Liver (tissue), 9 donors: ENCODE measurements around the gene SORCS2. TPM values are rescaled to one million over a fixed set of nuclear protein-coding genes. Genes with fewer than 3 reads are reported as not detected.

Experiments
- DNase-seq: peaks from one replicate; pipeline ENCODE4 v3.0.0-alpha.2; 2017; ENCODE audit warnings: low spot score
- H3K27ac ChIP-seq, 2 donors: one replicate each; pipeline ENCODE4 v1.7.0; 2013; ENCODE audit warnings: inconsistent platforms in 2 of 2, low read length in 2 of 2, control low read depth in 1 of 2, low read depth in 1 of 2, mild to moderate bottlenecking in 1 of 2
- H3K27me3 ChIP-seq, 4 donors: one replicate each; pipeline versions ENCODE4 v1.6.1 to v1.7.0; 2013; ENCODE audit warnings: low read length in 3 of 4, inconsistent platforms in 1 of 4, mild to moderate bottlenecking in 1 of 4, moderate library complexity in 1 of 4; ENCODE audit not compliant: control insufficient read depth in 4 of 4, insufficient read depth in 4 of 4
- H3K36me3 ChIP-seq, 4 donors: one replicate each; pipeline versions ENCODE4 v1.6.1 to v1.7.0; 2013; ENCODE audit warnings: low read length in 3 of 4, mild to moderate bottlenecking in 3 of 4, low read depth in 1 of 4, moderate library complexity in 1 of 4; ENCODE audit not compliant: control insufficient read depth in 4 of 4, insufficient read depth in 3 of 4
- H3K4me1 ChIP-seq, 4 donors: one replicate each; pipeline versions ENCODE4 v1.6.1 to v1.7.0; 2013; ENCODE audit warnings: low read length in 3 of 4, mild to moderate bottlenecking in 3 of 4, moderate library complexity in 1 of 4; ENCODE audit not compliant: control insufficient read depth in 4 of 4, insufficient read depth in 4 of 4
- H3K4me3 ChIP-seq, 3 donors: one replicate each; pipeline versions ENCODE4 v1.6.1 to v1.7.0; 2013; ENCODE audit warnings: low read length in 3 of 3, control low read depth in 1 of 3, low read depth in 1 of 3, mild to moderate bottlenecking in 1 of 3
- H3K9ac ChIP-seq, 2 donors: one replicate each; pipeline ENCODE4 v1.7.0; 2013; ENCODE audit warnings: low read length in 2 of 2, mild to moderate bottlenecking in 2 of 2, moderate library complexity in 2 of 2, control low read depth in 1 of 2, low read depth in 1 of 2
- H3K9me3 ChIP-seq, 4 donors: one replicate each; pipeline versions ENCODE4 v1.6.1 to v1.7.0; 2013; ENCODE audit warnings: low read length in 3 of 4; ENCODE audit not compliant: control insufficient read depth in 4 of 4
- ATF3 ChIP-seq: IDR thresholded peaks from 2 replicates; pipeline ENCODE4 v1.6.1; 2016; ENCODE audit warnings: antibody characterized with exemption
- CTCF ChIP-seq: fragments of 150-350 bp; IDR thresholded peaks from 2 replicates; pipeline ENCODE4 v1.5.1; 2017; ENCODE audit warnings: improper control_type of control experiment, low read depth, low read length; ENCODE audit not compliant: missing input control
- EGR1 ChIP-seq, 2 donors: IDR thresholded peaks; 2 replicates each; pipeline ENCODE4 v1.6.1; 2016 to 2018; ENCODE audit warnings: antibody characterized with exemption in 2 of 2, low read depth in 2 of 2
- FOXA1 ChIP-seq: IDR thresholded peaks from 2 replicates; pipeline ENCODE4 v1.6.1; 2016; ENCODE audit warnings: antibody characterized with exemption
- FOXA2 ChIP-seq: IDR thresholded peaks from 2 replicates; pipeline ENCODE4 v1.6.1; 2016; ENCODE audit warnings: antibody characterized with exemption
- GABPA ChIP-seq, 2 donors: IDR thresholded peaks in 1 of 2; conservative IDR thresholded peaks in 1 of 2; 2 replicates each; pipeline ENCODE4 v1.6.1; 2016; ENCODE audit warnings: antibody characterized with exemption in 2 of 2, mild to moderate bottlenecking in 1 of 2, moderate library complexity in 1 of 2
- HNF4A ChIP-seq, 2 donors: conservative IDR thresholded peaks; 2 replicates each; pipeline ENCODE4 v1.6.1; 2016; ENCODE audit warnings: antibody characterized with exemption in 2 of 2, mild to moderate bottlenecking in 2 of 2
- HNF4G ChIP-seq: IDR thresholded peaks from 2 replicates; pipeline ENCODE4 v1.6.1; 2016; ENCODE audit warnings: antibody characterized with exemption
- JUND ChIP-seq, 2 donors: IDR thresholded peaks; 2 replicates each; pipeline ENCODE4 v1.6.1; 2016; ENCODE audit warnings: antibody characterized with exemption in 2 of 2
- MAX ChIP-seq: IDR thresholded peaks from 2 replicates; pipeline ENCODE4 v1.6.1; 2016; ENCODE audit warnings: antibody characterized with exemption
- NR2F2 ChIP-seq: IDR thresholded peaks from 2 replicates; pipeline ENCODE4 v1.6.1; 2016; ENCODE audit warnings: antibody characterized with exemption
- RAD21 ChIP-seq, 2 donors: IDR thresholded peaks; 2 replicates each; pipeline ENCODE4 v1.6.1; 2016; ENCODE audit warnings: antibody characterized with exemption in 2 of 2, mild to moderate bottlenecking in 2 of 2
- REST ChIP-seq: IDR thresholded peaks from 2 replicates; pipeline ENCODE4 v1.6.1; 2016; ENCODE audit warnings: antibody characterized with exemption, mild to moderate bottlenecking
- RXRA ChIP-seq, 2 donors: IDR thresholded peaks; 2 replicates each; pipeline ENCODE4 v1.6.1; 2017 to 2018; ENCODE audit warnings: antibody characterized with exemption in 2 of 2, mild to moderate bottlenecking in 1 of 2
- SP1 ChIP-seq: IDR thresholded peaks from 2 replicates; pipeline ENCODE4 v1.6.1; 2018; ENCODE audit warnings: antibody characterized with exemption, mild to moderate bottlenecking
- TAF1 ChIP-seq: conservative IDR thresholded peaks from 2 replicates; pipeline ENCODE4 v1.6.1; 2016; ENCODE audit warnings: antibody characterized with exemption, mild to moderate bottlenecking
- YY1 ChIP-seq: IDR thresholded peaks from 2 replicates; pipeline ENCODE4 v1.6.1; 2016; ENCODE audit warnings: antibody characterized with exemption, mild to moderate bottlenecking
- ZBTB33 ChIP-seq: IDR thresholded peaks from 2 replicates; pipeline ENCODE4 v1.6.1; 2016; ENCODE audit warnings: antibody characterized with exemption
- WGBS: extraction: QIAGEN DNeasy Blood & Tissue Kit; methylation state at CpG from one replicate; pipeline ENCODE4 v1.1.7; 2013; 5-methylcytosine and 5-hydroxymethylcytosine counted together
- polyA plus RNA-seq, 2 donors: library from polyadenylated mRNA; stranded (reverse) in 1 of 2; unstranded in 1 of 2; fragments of 200-250 nt in 1 of 2; fragments of >200 nt in 1 of 2; fragmentation: Nextera tagmentation in 1 of 2; extraction: Ambion mirVana in 1 of 2; gene quantifications; one replicate each; pipeline versions ENCODE4 v1.2.1 to v1.2.3, GENCODE V29; 2013 to 2015
- total RNA-seq, 2 donors: library from RNA; depleted of rRNA; stranded (reverse); fragments of >200 nt; gene quantifications; one replicate each; pipeline ENCODE4 v1.2.3, GENCODE V29; 2014
- donor health status: healthy.
- donor health status: healthy.
- donor health status: healthy.
- donor health status: healthy.
- donor health status: healthy.

Gene SORCS2
- total and polyA plus RNA-seq, 4 donors, result 0.10 to 1.4 (median 0.92) TPM

GRCh38 chr4:7146786-7147115, 45.6 kb upstream of the SORCS2 start:
- no peak for DNase-seq

GRCh38 chr4:7147261-7147660, 45.1 kb upstream of the SORCS2 start:
- WGBS, result 88% methylated on average over 15 of the region's 15 CpGs
- no peak for DNase-seq

More at GRCh38 chr4:7146786-7147115, 45.6 kb upstream of the SORCS2 start:
- H3K27ac ChIP-seq, result no peak overlapping the region
- H3K27me3 ChIP-seq, result no peaks in the 10 kb centered on the region
- no peaks in the 10 kb centered on the region for H3K9me3 ChIP-seq
- TF ChIP-seq JUND (IDR thresholded peaks at IDR 0.05) (no peak), RXRA (IDR thresholded peaks at IDR 0.05) (no peak), NR2F2 (no peak), FOXA1 (no peak), SP1 (no peak), GABPA (IDR thresholded peaks at IDR 0.05 in 1 of 2, conservative IDR thresholded peaks at IDR 0.05 in 1 of 2) (no peak), TAF1 (no peak), YY1 (no peak), MAX (no peak), ATF3 (no peak)
- no peak overlapping the region for H3K4me3 ChIP-seq
- H3K36me3 ChIP-seq, result no peaks in the 10 kb centered on the region
- WGBS, result 84% methylated on average over 11 of the region's 11 CpGs
- H3K4me1 ChIP-seq, result no peaks in the 10 kb centered on the region
- no peak overlapping the region for H3K9ac ChIP-seq

GRCh38 chr4:7147661-7148310, 44.6 kb upstream of the SORCS2 start:
- Histone ChIP-seq H3K27me3 (no peaks in the 10 kb centered on the region), H3K4me3 (no peak overlapping the region), H3K9me3 (no peaks in the 10 kb centered on the region), H3K27ac (no peak overlapping the region), H3K4me1 (no peaks in the 10 kb centered on the region), H3K9ac (no peak overlapping the region), H3K36me3 (no peaks in the 10 kb centered on the region)
- WGBS, result 95% methylated on average over 10 of the region's 10 CpGs
- DNase-seq, result no peak
- TF ChIP-seq YY1, result no peak
- no peak for TF ChIP-seq CTCF
- no peak for TF ChIP-seq SP1
- no peak for TF ChIP-seq FOXA2
- no peak for TF ChIP-seq FOXA1
- no peak for TF ChIP-seq REST
- TF ChIP-seq NR2F2, result no peak
- no peak for TF ChIP-seq TAF1
- TF ChIP-seq RAD21 (IDR thresholded peaks at IDR 0.05), result no peak
- TF ChIP-seq MAX, result no peak
- no peak for TF ChIP-seq ATF3
- TF ChIP-seq HNF4A (conservative IDR thresholded peaks at IDR 0.05), result no peak
- no peak for TF ChIP-seq GABPA (IDR thresholded peaks at IDR 0.05 in 1 of 2, conservative IDR thresholded peaks at IDR 0.05 in 1 of 2)
- no peak for TF ChIP-seq EGR1 (IDR thresholded peaks at IDR 0.05; ENCODE audit: low read depth in 2 of 2)
- TF ChIP-seq ZBTB33, result no peak

More at GRCh38 chr4:7147261-7147660, 45.1 kb upstream of the SORCS2 start:
- TF ChIP-seq NR2F2, result no peak
- TF ChIP-seq TAF1, result no peak
- TF ChIP-seq HNF4G, result no peak
- Histone ChIP-seq H3K27ac (no peak overlapping the region), H3K9ac (no peak overlapping the region), H3K4me1 (no peaks in the 10 kb centered on the region), H3K36me3 (no peaks in the 10 kb centered on the region), H3K9me3 (no peaks in the 10 kb centered on the region), H3K4me3 (no peak overlapping the region), H3K27me3 (no peaks in the 10 kb centered on the region)
